CD4-positive, alpha-beta T cell treated with Interleukin-17A for 1 hour (primary cell): Measurements from ENCODE around the gene SKOR1.

Experiments used
- DNase-seq: peaks from one replicate; pipeline ENCODE4 v3.0.0-alpha.2; 2020

The SKOR1 gene, protein sequence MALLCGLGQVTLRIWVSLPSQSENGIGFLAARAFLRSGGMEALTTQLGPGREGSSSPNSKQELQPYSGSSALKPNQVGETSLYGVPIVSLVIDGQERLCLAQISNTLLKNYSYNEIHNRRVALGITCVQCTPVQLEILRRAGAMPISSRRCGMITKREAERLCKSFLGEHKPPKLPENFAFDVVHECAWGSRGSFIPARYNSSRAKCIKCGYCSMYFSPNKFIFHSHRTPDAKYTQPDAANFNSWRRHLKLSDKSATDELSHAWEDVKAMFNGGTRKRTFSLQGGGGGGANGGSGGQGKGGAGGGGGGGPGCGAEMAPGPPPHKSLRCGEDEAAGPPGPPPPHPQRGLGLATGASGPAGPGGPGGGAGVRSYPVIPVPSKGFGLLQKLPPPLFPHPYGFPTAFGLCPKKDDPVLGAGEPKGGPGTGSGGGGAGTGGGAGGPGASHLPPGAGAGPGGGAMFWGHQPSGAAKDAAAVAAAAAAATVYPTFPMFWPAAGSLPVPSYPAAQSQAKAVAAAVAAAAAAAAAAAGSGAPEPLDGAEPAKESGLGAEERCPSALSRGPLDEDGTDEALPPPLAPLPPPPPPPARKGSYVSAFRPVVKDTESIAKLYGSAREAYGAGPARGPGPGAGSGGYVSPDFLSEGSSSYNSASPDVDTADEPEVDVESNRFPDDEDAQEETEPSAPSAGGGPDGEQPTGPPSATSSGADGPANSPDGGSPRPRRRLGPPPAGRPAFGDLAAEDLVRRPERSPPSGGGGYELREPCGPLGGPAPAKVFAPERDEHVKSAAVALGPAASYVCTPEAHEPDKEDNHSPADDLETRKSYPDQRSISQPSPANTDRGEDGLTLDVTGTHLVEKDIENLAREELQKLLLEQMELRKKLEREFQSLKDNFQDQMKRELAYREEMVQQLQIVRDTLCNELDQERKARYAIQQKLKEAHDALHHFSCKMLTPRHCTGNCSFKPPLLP

GRCh38 chr15:67824976-67825880 lies at the start of gene SKOR1:
Gene SKOR1 (plus strand): TSS chr15:67825509. CDS start chr15:67825603, 94 bp downstream.
- no peak for DNase-seq

GRCh38 chr15:67775998-67776397 lies 49.3 kb upstream of the SKOR1 start:
- no peak for DNase-seq

GRCh38 chr15:67776600-67776999 lies 48.7 kb upstream of the SKOR1 start:
- no peak for DNase-seq

GRCh38 chr15:67777071-67777470 lies 48.2 kb upstream of the SKOR1 start:
- no peak for DNase-seq

DNA sequence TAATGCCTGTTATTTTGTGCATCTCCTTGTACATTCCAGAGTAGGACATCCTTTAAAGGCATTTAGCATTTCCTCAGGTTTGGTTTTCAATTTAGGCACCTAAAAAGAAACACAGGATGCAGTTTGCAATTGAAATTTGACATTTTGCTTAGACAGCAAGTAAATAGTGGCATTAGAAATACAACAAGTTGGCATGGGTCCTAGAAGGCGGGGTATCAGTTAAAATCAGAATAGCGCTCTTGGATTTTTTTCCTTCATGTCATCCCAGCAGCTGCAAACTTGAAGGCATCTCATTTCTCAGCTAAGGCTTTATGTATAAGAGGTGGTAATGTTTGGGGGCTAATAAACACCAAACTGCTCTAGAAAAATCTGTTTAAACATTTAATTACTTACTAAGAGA lies 47.5 kb upstream of the SKOR1 start:
- no peak for DNase-seq

GRCh38 chr15:67778968-67779548 lies 46.3 kb upstream of the SKOR1 start:
- no peak for DNase-seq

- DNase-seq: no peak
These were observed 45.7 kb upstream of the SKOR1 start for GRCh38 chr15:67779549-67780111.

- DNase-seq: no peak
These were observed 44.2 kb upstream of the SKOR1 start for GRCh38 chr15:67781061-67781460.

GRCh38 chr15:67781907-67782690 lies 43.2 kb upstream of the SKOR1 start:
- DNase-seq: no peak

GRCh38 chr15:67782691-67782991 lies 42.7 kb upstream of the SKOR1 start:
- DNase-seq: no peak

DNA sequence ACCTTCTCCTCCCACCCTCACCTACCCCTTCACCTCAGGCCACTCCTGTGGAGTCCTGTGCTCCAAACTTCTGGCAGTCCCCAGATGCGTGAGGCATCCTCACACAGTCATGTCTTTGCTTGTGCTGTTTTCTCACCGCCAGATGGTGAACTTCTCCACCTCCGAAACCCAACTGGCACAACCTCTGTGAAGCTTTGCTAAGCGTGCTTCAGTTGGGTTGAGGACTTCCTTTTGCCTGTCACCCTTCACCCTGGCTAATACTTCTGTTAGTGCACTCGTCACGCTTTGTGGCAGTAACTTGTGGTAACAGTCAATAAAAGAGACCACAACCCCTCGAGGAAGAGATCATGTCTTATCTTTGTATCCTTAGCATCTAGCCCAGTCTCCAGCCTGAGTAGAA lies 42.0 kb upstream of the SKOR1 start:
- peak; percentile 69 for DNase-seq

GRCh38 chr15:67784090-67784781 lies 41.1 kb upstream of the SKOR1 start:
- DNase-seq: peak; percentile 13

- no peak for DNase-seq
These were observed 40.4 kb upstream of the SKOR1 start for GRCh38 chr15:67784856-67785430.

DNA sequence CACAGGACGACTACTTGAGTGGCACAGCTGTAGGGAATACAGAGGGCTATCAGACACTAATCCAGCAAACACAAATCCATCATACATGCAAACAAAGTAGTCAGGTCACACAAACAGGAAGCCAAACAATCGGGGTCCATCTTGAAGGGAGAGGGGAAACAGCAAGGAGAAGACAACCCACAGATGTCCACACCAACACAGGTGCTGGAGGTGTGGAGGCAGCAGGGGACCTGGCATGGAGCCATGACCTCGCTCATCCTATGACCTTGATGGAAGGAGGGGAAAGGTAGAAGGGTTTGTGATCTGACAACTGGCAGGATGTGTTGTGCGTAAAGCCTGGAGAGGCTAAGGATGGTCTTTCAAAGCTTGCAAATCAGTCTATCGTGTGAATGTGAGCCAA lies 39.9 kb upstream of the SKOR1 start:
- DNase-seq: no peak

DNA sequence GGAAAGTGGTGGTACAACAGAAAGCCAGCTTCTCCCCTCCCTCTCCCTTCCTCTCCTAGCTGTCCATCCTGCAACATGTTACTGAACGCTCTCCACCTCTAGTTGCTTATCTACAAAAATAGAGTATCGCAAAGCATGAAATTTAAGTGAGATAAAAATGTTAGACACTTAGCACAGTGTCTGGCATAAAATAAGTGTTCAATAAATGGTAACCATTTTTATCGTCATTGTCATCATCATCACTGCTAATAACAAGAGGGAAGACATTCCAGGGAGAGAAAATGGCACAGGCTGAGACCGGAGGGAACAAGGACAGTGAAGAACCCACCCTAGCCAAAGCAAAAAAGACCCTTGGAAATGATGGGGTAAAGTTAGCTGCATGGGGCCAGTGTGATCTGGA lies 38.7 kb upstream of the SKOR1 start:
- no peak for DNase-seq

- no peak for DNase-seq
These were observed 36.3 kb upstream of the SKOR1 start for GRCh38 chr15:67788986-67789385.

DNA sequence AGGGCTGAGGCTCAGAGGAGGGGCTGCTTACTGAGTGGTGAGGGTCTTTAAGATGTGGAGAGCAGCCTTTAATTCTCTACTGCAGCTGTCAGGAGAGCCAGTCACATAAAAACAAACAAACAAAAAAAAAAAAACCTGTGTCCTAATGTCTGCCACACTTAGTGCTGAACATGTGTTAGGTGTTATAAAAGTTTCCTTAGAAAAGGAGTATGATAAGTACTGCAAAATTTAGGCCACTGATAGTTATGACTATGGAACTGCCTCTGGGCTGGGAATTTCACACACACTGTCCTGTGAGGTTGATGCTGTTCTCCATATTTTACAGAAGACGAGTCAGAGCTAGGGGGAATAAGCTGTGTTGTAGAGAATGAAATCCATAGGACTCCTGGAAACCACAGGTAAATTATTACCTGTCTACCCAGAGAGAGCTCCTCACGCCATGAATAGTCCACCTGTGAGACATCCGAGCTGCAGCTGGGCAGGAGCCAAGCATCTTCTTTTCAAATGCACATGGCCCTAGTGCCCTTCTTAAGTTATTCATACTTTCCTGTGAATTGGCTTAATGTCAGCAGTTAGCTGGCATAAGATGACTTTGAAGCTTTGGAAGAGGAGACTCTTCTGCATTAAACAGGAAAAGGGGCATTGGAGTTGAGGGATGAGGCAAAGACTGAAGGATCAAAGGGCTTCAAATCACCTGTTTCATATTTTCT lies 34.5 kb upstream of the SKOR1 start:
- DNase-seq: no peak

- DNase-seq: no peak
These were observed 32.9 kb upstream of the SKOR1 start for GRCh38 chr15:67792250-67792942.
